ENCODE measurements around the gene MAP4K2. TPM values are rescaled to one million over a fixed set of nuclear protein-coding genes. Genes with fewer than 3 reads are reported as not detected.

MAP4K2 gene
- total and polyA plus RNA-seq, 9 of the 15 experiments (the other 6 are each of a cell fraction or from before 2014, with no cell fraction given), result 0.13 to 14.5 (median 7.3) TPM

GRCh38 chr11:64758330-64759079 lies 44.5 kb downstream of the MAP4K2 start:
- POLR2A ChIA-PET, result interaction anchor here (0.6 to 3.9 kb wide), 4 partner anchors 9 to 507 kb away, joined by 3 to 18 read pairs (median 4); no protein-coding TSS in a partner anchor
- no TSS peak for BruUV-seq (replicated peaks)
- Histone ChIP-seq H3K9me1 (ENCODE audit: control insufficient read depth, insufficient read depth, low read length) (peaks cover 6% of the 10 kb centered on the region), H3K4me2 (ENCODE audit: insufficient read depth, low read length) (no peak overlapping the region), H3K4me1 (replicated peaks in 1 of 2; ENCODE audit: control insufficient read depth in 2 of 2, insufficient read depth in 2 of 2, low read length in 2 of 2) (peaks cover 21 to 73% of the 10 kb centered on the region in 2 experiments), H3K27ac (ENCODE audit: extremely low read depth, low read depth, low read length) (no peak overlapping the region), H2AFZ (ENCODE audit: low read depth, low read length) (no peak overlapping the region), H3K9me3 (replicated peaks; ENCODE audit: control insufficient read depth, insufficient read depth, low read depth, low read length) (no peaks in the 10 kb centered on the region), H3K27me3 (ENCODE audit: control insufficient read depth in 2 of 2, insufficient read depth in 2 of 2, low read length in 2 of 2) (no peaks in the 10 kb centered on the region), H4K20me1 (replicated peaks; ENCODE audit: control insufficient read depth, insufficient read depth, low read length) (peaks cover 9% of the 10 kb centered on the region), H3K79me2 (ENCODE audit: control insufficient read depth, insufficient read depth, low read length) (no peaks in the 10 kb centered on the region), H3K36me3 (ENCODE audit: control insufficient read depth, insufficient read depth, low read length) (peaks cover 17% of the 10 kb centered on the region; the same call in 2 of the 3 replicates), H3K9ac (ENCODE audit: insufficient read depth in 1 of 2, low read depth in 2 of 2, low read length in 2 of 2) (peak overlapping the region in 1 of 2 experiments; percentile 61; a peak in 2 of 4 replicates), H3K4me3 (no peak overlapping the region)
- FAIRE-seq (no peak), DNase-seq (ENCODE audit: extremely low read depth in 1 of 4, low spot score in 3 of 4) (peak in 1 of 4 experiments; percentile 8), ATAC-seq (no peak)
- in situ Hi-C loops (cut with MboI) (no loop called here), intact Hi-C loops (cut with micrococcal nuclease) (no loop called here)
- WGBS (ENCODE audit: insufficient coverage, low coverage, missing lambda C conversion rate), result 78% methylated on average over 15 of the region's 15 CpGs
- peak; percentile 34 for TF ChIP-seq RBM25 (IDR thresholded peaks at IDR 0.05; ENCODE audit: low read depth, low read length, severe bottlenecking)
- no peak for TF ChIP-seq MEF2D (tag; conservative IDR thresholded peaks at IDR 0.05; ENCODE audit: low read depth)
- CTCF ChIA-PET (ENCODE audit: low intra/inter-chr PET ratio), result no interaction called here

GRCh38 chr11:64757549-64758329 lies 45.3 kb downstream of the MAP4K2 start:
- H3K4me1 ChIP-seq (replicated peaks in 1 of 2; ENCODE audit: control insufficient read depth in 2 of 2, insufficient read depth in 2 of 2, low read length in 2 of 2), result peaks cover 17 to 79% of the 10 kb centered on the region in 2 experiments
- H3K4me2 ChIP-seq (ENCODE audit: insufficient read depth, low read length), result no peak overlapping the region
- H3K9ac ChIP-seq (ENCODE audit: insufficient read depth in 1 of 2, low read depth in 2 of 2, low read length in 2 of 2), result no peak overlapping the region
- no peak for FAIRE-seq
- DNase-seq (ENCODE audit: extremely low read depth in 1 of 4, low spot score in 3 of 4), result no peak
- POLR2A ChIA-PET, result interaction anchor here (0.6 to 1.4 kb wide), 2 partner anchors 8 to 17 kb away, joined by 3 to 4 read pairs; no protein-coding TSS in a partner anchor
- no peak for ATAC-seq
- H3K4me3 ChIP-seq, result no peak overlapping the region
- peak; percentile 93 for TF ChIP-seq BCOR (IDR thresholded peaks at IDR 0.05)
- TF ChIP-seq RCOR1 (IDR thresholded peaks at IDR 0.05; ENCODE audit: borderline replicate concordance in 1 of 2, low read depth in 2 of 2, low read length in 2 of 2), result peak in 1 of 2 experiments; percentile 52; a peak in 2 of 4 replicates
- peak; percentile 84; the same call in 1 of the 2 replicates for TF ChIP-seq SMARCA5 (IDR thresholded peaks at IDR 0.05)
- TF ChIP-seq KDM1A (IDR thresholded peaks at IDR 0.05), result peak; percentile 66 to 79; a peak in 3 of 4 replicates
- TF ChIP-seq MXI1 (IDR thresholded peaks at IDR 0.05; ENCODE audit: low read depth, low read length), result no peak
- peak; percentile 42; the same call in 1 of the 2 replicates for TF ChIP-seq HDAC2 (IDR thresholded peaks at IDR 0.05)
- no peak for TF ChIP-seq MAFK (IDR thresholded peaks at IDR 0.05; ENCODE audit: low read length)
- peak; percentile 92 for TF ChIP-seq RBM25 (IDR thresholded peaks at IDR 0.05; ENCODE audit: low read depth, low read length, severe bottlenecking)
- peak; percentile 86 for TF ChIP-seq ZFP36 (IDR thresholded peaks at IDR 0.05; ENCODE audit: low read depth, low read length, partially characterized antibody)
- peaks cover 3% of the 10 kb centered on the region for H3K9me1 ChIP-seq (ENCODE audit: control insufficient read depth, insufficient read depth, low read length)
- BruUV-seq (replicated peaks), result no TSS peak
- intact Hi-C loops (cut with micrococcal nuclease) (no loop called here), in situ Hi-C loops (cut with MboI) (no loop called here)
- 74% methylated on average over 12 of the region's 19 CpGs for WGBS (ENCODE audit: insufficient coverage, low coverage, missing lambda C conversion rate)
- H3K27ac ChIP-seq (ENCODE audit: extremely low read depth, low read depth, low read length), result no peak overlapping the region
- CTCF ChIA-PET (ENCODE audit: low intra/inter-chr PET ratio), result interaction anchor here (0.6 kb wide), 1 partner anchor 99 kb away, joined by 4 read pairs; no protein-coding TSS in a partner anchor
- H3K79me2 ChIP-seq (ENCODE audit: control insufficient read depth, insufficient read depth, low read length), result no peaks in the 10 kb centered on the region
- no peaks in the 10 kb centered on the region for H3K9me3 ChIP-seq (replicated peaks; ENCODE audit: control insufficient read depth, insufficient read depth, low read depth, low read length)
- H3K27me3 ChIP-seq (ENCODE audit: control insufficient read depth in 2 of 2, insufficient read depth in 2 of 2, low read length in 2 of 2), result no peaks in the 10 kb centered on the region
- H3K36me3 ChIP-seq (ENCODE audit: control insufficient read depth, insufficient read depth, low read length), result peaks cover 10% of the 10 kb centered on the region; the same call in 1 of the 3 replicates
- H2AFZ ChIP-seq (ENCODE audit: low read depth, low read length), result no peak overlapping the region
- H4K20me1 ChIP-seq (replicated peaks; ENCODE audit: control insufficient read depth, insufficient read depth, low read length), result peaks cover 7% of the 10 kb centered on the region

Measured in K562 (cell line).